ENCODE data around the gene EHD2. TPM values are rescaled to one million over a fixed set of nuclear protein-coding genes. Genes with fewer than 3 reads are reported as not detected.
"Not testable (repeated sequence)": the region's sequence is repeated elsewhere in the genome, so short reads cannot be mapped to it uniquely, and the experiment has no call there.

Gene EHD2
- total and polyA plus RNA-seq, 2 experiments from 2014 or later, result 0.64 to 2.1 TPM

DNA sequence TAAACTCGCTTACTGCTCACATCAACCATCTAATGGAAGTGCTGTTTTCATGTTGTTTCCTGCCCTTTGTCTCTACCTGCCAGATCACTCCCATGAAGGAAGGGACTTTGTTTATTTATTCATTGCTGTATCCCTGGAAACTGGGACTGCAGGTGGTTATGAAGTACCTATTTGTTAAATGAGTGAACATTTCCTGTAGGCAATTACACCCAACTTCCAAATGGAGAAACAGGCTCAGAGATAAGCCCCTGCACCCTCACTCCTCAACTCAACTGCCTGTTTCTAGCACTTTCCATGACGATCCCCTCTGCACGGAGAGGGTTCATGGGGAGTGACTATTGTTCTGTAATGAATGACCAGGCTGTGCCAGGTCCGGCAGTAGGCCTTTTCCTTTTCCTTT, 63.3 kb downstream of the EHD2 start:
- Histone ChIP-seq H3K27ac (no peak overlapping the region), H3K4me3 (no peak overlapping the region), H3K36me3 (peaks cover 10% of the 10 kb centered on the region), H3K9me3 (ENCODE audit: low read depth) (no peaks in the 10 kb centered on the region), H3K27me3 (no peaks in the 10 kb centered on the region), H3K4me1 (ENCODE audit: low read depth) (peaks cover 11% of the 10 kb centered on the region)
- TF ChIP-seq, protein P1, sequence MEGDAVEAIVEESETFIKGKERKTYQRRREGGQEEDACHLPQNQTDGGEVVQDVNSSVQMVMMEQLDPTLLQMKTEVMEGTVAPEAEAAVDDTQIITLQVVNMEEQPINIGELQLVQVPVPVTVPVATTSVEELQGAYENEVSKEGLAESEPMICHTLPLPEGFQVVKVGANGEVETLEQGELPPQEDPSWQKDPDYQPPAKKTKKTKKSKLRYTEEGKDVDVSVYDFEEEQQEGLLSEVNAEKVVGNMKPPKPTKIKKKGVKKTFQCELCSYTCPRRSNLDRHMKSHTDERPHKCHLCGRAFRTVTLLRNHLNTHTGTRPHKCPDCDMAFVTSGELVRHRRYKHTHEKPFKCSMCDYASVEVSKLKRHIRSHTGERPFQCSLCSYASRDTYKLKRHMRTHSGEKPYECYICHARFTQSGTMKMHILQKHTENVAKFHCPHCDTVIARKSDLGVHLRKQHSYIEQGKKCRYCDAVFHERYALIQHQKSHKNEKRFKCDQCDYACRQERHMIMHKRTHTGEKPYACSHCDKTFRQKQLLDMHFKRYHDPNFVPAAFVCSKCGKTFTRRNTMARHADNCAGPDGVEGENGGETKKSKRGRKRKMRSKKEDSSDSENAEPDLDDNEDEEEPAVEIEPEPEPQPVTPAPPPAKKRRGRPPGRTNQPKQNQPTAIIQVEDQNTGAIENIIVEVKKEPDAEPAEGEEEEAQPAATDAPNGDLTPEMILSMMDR (IDR thresholded peaks at IDR 0.05; ENCODE audit: low read depth, low read length), result no peak
- DNase-seq (ENCODE audit: low read depth in 1 of 2, low spot score in 1 of 2), result no peak

DNA sequence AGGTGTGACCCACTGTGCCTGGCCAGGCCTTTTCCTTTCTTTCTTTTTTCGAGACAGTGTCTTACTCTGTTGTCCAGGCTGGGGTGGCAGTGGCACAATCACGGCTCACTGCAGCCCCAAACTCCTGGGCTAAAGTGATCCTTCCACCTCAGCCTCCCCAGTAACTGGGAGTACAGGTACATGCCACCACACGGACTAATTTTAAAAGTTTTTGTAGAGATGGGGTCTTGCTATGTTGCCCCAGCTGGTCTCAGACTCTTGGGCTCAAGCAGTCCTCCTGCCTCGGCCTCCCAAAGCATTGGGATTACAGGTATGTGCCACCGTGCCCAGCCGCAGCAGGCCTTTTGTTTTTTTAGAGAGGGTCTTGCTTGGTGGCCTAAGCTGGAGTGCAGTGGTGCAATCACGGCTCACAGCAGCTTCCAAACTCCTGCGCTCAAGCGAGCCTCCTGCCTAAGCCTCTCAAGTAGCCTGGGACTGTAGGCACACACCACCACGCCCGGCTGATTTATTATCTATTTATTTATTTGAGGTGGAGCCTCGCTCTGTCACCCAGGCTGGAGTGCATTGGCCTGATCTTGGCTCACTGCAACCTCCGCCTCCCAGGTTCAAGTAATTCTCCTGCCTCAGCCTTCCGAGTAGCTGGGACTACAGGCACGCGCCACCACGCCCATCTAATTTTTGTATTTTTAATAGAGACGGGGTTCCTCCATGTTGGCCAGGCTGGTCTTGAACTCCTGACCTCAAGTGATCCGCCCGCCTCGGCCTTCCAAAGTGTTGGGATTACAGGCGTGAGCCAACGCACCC, 64.2 kb downstream of the EHD2 start:
- DNase-seq (ENCODE audit: low read depth in 1 of 2, low spot score in 1 of 2); H3K27me3 ChIP-seq; H3K9me3 ChIP-seq (ENCODE audit: low read depth): not testable (repeated sequence)
- peak overlapping the region; percentile 100 for H3K27ac ChIP-seq
- peak overlapping the region; percentile 68 for H3K4me3 ChIP-seq
- H3K4me1 ChIP-seq (ENCODE audit: low read depth), result peaks cover 11% of the 10 kb centered on the region
- H3K36me3 ChIP-seq, result peaks cover 17% of the 10 kb centered on the region

DNA sequence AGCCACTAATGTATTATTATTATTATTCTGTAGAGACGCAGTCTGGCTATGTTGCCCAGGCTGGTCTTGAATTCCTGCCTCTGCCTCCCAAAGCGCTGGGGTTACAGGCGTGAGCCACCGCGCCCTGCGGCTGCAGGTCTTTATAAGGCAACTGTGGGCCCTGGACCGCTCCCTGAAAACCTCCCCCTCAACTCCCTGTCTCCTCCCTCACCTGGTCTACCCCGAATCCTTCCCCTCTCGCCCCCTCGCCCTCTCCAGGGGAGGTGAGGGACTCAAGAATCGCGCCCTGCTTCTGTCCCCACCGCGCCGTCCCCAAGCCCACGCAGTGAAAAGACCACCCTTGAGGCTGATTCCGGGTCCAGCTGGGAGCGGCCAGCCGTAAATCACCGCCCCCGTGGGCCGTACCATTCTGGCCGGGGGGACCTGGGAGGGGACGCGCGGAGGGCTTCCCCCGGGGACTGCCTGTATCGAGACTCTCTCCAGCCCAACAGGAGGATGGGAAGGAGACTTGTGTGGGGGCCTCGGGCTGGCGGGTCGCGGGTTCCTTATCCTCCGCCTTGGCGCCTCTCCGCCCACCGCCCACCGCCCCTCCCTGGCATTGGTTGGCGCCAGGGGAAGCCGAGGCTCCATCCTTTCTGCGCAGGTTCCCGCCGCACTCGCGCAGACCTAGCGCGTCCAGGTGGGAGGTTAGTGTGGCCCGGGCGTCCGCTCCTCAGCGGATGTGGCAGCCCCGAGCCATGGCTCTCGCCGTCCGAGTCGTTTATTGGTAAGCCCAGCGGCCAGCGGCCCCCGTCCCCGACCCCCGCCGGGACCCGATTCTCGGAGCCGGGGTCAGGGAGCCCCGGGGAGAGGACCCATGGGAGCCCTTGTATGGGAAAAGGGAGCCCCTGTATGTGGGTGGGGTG, 65.1 kb downstream of the EHD2 start, which contains the start of gene SELENOW:
SELENOW (plus strand) TSS at position 655 of the 905 bp plus-strand sequence; CDS start at position 738, 83 bp downstream.
- Histone ChIP-seq H3K27ac (peak within 1 kb of the TSS; percentile 100), H3K4me1 (ENCODE audit: low read depth) (peaks cover 11% of the 10 kb centered on the region), H3K36me3 (peaks cover 23% of the 10 kb centered on the region), H3K9me3 (ENCODE audit: low read depth) (no peaks in the 10 kb centered on the region), H3K27me3 (no peaks in the 10 kb centered on the region), H3K4me3 (peak within 1 kb of the TSS; percentile 68)
- peak; percentile 79 to 88 for DNase-seq (ENCODE audit: low read depth in 1 of 2, low spot score in 1 of 2)
- TF ChIP-seq, protein P1 (IDR thresholded peaks at IDR 0.05; ENCODE audit: low read depth, low read length), result no peak

DNA sequence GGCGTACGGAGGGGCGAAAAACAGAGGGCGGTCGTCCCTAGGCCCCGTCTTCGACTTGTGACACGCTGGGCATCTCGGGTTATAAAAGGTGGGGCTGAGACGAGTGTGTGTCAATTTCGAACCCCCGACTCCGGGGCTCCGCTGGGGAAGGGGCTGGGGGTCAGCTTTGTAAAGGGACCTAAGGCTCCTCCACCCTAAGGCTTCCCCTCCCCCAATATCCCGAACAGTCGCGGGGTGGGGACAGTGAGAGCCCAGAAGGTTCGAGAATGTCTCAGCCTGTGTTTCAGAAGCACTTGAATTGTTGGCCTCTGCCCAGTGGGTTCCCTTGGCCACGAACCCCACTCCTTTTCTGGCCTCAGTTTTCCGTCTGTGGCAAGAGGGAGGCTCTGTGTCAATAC, 65.7 kb downstream of the EHD2 start:
- TF ChIP-seq, protein P1 (IDR thresholded peaks at IDR 0.05; ENCODE audit: low read depth, low read length), result no peak
- Histone ChIP-seq H3K9me3 (ENCODE audit: low read depth) (no peaks in the 10 kb centered on the region), H3K4me3 (peak overlapping the region; percentile 68), H3K27me3 (no peaks in the 10 kb centered on the region), H3K4me1 (ENCODE audit: low read depth) (peaks cover 11% of the 10 kb centered on the region), H3K27ac (peak overlapping the region; percentile 100), H3K36me3 (peaks cover 29% of the 10 kb centered on the region)
- peak; percentile 22 to 24 for DNase-seq (ENCODE audit: low read depth in 1 of 2, low spot score in 1 of 2)

DNA sequence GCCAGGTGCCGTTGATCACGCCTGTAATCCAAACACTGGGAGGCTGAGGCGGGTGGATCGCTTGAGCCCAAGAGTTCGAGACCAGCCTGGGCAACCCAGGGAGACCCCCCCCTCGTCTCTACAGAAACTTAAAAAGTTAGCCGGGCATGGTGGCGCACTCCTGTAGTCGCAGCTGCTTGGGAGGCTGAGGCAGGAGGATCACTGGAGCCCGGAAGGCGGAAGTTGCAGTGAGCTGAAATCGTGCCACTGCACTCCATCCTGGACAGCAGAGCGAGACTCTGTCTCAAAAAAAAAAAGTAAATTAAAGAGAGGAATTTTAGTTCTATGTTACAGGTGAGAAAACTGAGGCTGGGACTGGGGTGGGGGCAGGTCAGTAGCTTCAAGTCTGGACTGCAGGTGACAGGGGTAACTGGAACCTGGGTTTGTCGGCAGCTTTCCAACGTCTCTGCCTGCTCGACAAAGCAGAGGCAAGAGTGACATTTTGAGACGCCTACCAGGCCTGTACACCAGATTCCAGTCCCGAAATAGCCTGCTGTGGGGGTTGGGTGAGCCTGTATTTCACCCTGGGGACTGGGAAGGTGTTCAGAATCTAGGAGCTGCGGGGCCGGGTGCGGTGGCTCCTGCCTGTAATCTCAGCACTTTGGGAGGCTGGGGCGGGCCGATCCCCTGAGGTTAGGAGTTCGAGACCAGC, 66.4 kb downstream of the EHD2 start:
- peak overlapping the region; percentile 100 for H3K27ac ChIP-seq
- H3K9me3 ChIP-seq (ENCODE audit: low read depth), result no peaks in the 10 kb centered on the region
- H3K36me3 ChIP-seq, result peaks cover 37% of the 10 kb centered on the region
- DNase-seq (ENCODE audit: low read depth in 1 of 2, low spot score in 1 of 2), result peak in 1 of 2 donors; percentile 94
- TF ChIP-seq, protein P1 (IDR thresholded peaks at IDR 0.05; ENCODE audit: low read depth, low read length), result no peak
- H3K27me3 ChIP-seq, result no peaks in the 10 kb centered on the region
- H3K4me1 ChIP-seq (ENCODE audit: low read depth), result peaks cover 11% of the 10 kb centered on the region
- peak overlapping the region; percentile 68 for H3K4me3 ChIP-seq
